ENCODE data around the gene MR1. TPM values are rescaled to one million over a fixed set of nuclear protein-coding genes. Genes with fewer than 3 reads are reported as not detected.

Gene MR1
- total RNA-seq, 2 donors from 2014 or later, result 26.9 to 70.4 TPM

DNA sequence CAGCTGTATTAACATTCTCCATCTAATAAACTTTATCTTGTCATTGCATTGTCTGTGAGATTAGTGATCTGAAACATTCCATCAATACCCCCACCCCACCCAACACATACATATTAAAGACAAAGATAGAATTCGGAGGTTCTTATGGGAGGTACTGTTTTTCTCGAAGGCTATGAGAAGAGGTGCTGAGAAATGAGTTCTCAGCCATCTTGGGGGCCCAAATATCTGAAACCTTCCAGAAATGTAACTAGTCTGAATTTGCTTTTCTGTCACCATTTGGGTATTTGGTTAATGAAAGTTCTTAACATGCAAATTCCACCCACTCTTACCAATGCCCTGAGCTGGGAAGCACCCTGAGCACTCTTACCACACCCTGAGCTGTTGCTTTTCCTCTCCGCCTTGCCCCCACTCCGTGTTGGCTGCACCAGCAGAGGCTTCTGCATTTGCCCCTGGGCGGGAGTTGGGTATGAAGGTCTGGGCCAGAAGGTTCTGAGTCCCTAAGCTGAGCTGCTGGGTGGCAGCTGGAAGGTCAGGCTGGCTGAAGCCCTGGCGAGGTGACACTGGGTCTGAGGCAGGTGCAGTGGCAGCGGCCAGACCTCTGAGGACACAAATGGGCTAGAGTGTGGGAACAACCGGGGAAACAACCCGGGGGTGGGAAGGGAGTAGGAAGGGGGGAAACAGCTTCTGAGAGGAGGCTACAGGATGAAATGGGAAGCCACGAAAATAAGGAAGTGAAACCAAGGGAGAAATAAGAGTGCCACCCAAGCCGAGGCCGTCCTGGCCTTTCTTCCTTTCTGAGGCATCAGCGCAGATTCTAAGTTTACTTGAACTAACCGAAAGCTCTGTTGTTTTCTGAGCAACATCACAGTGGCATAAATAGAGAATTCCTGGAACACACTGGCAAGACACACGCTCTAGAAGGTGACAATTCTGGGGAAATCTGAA is 28.4 kb downstream of the MR1 start:
- DNase-seq (ENCODE audit: low spot score), result peak; percentile 82
- peak overlapping the region; percentile 97 to 100 for H3K27ac Mint-ChIP-seq

DNA sequence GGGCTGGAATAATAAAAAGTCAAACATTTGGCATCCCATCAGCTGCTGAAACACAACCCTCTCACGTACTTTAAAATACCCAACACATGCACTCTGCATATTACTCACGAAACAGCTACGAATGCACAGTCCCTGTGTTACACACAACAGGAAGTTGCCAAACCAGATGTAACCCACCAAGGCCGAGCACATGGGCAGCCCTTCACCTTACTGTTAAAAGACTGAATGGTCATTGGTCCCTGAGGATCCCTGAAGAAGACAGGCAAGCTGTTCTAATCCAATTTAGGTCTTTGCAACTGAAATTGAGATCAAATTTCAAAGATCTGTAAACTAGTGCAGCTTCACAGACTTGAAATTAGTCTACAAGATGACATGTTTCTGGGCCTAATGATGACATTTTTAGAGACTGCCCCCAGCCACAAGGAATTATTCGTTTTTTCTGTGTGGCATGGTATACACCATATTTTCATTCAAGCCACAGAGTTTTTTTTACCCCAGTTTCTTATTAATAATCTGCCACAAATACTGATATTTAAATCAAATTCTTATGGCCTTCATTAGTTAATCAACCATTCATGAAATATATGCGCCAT is 29.1 kb downstream of the MR1 start:
- H3K4me3 Mint-ChIP-seq, result peak overlapping the region; percentile 91
- H3K27me3 Mint-ChIP-seq, result no peaks in the 10 kb centered on the region
- H3K4me1 Mint-ChIP-seq (ENCODE audit: low read depth in 2 of 2), result peaks cover 25 to 36% of the 10 kb centered on the region in 2 donors
- DNase-seq (ENCODE audit: low spot score) (peak; percentile 90), ATAC-seq (peak; percentile 94 to 99)
- H3K9me3 Mint-ChIP-seq, result no peaks in the 10 kb centered on the region
- peaks cover 12% of the 10 kb centered on the region for H3K36me3 Mint-ChIP-seq
- peak overlapping the region; percentile 97 to 100 for H3K27ac Mint-ChIP-seq

More for the DNA sequence above, 28.4 kb downstream of the MR1 start:
- peaks cover 25 to 39% of the 10 kb centered on the region in 2 donors for H3K4me1 Mint-ChIP-seq (ENCODE audit: low read depth in 2 of 2)
- H3K36me3 Mint-ChIP-seq, result peaks cover 12% of the 10 kb centered on the region
- ATAC-seq, result peak; percentile 79 to 89
- peak overlapping the region; percentile 91 for H3K4me3 Mint-ChIP-seq
- H3K27me3 Mint-ChIP-seq, result no peaks in the 10 kb centered on the region
- no peaks in the 10 kb centered on the region for H3K9me3 Mint-ChIP-seq

DNA sequence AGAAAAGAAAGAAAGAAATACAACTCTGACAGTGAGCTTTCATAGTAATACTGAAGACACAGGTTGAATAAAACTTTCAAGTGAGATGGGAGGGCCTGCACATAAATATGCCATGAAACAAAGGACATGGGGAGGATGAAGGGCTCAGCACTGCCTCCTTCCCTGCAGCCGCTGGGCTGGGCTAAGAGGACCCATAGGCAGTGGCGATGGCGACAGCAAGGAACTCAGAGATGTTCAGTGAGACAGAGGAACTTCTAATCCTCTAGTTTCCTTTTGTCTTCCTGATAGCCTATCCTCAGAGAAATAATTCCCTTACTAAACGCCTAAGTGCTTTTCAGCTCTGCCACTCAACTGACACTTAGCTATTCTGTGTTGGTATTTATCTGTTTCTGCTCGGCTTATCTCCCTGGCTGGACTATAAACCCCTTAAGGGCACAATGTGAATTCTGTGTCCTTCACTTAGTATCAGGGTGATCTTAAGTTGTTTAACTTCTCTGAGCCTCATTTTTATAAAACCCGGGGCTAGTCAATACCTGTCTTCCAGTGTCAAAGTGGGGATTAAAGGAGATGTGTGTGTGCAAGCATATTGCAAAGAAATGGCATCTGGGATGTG is 30.3 kb downstream of the MR1 start:
- peak overlapping the region; percentile 10 for H3K4me3 Mint-ChIP-seq
- no peaks in the 10 kb centered on the region for H3K9me3 Mint-ChIP-seq
- H3K27ac Mint-ChIP-seq, result peak overlapping the region in 1 of 2 donors; percentile 97
- DNase-seq (ENCODE audit: low spot score) (no peak), ATAC-seq (no peak)
- no peaks in the 10 kb centered on the region for H3K27me3 Mint-ChIP-seq
- peaks cover 12% of the 10 kb centered on the region for H3K36me3 Mint-ChIP-seq
- H3K4me1 Mint-ChIP-seq (ENCODE audit: low read depth in 2 of 2), result peaks cover 25 to 36% of the 10 kb centered on the region in 2 donors

DNA sequence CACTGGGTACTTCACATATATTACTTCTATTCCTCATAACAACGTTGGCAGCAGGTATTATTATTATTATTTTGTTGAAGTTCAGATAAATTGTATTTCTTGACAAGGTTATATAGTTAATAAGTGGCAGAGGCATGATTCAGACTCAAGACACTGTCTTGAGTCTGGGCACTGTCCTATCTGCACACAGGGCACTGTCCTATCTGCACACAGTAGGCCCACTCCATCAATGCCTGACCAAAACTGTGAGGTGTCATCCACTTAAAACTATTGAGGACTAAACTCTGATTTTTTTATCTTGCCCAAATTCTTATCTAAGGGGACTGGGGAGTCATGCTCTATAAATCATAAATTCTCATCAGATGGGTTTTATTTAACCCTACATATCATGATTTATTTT is 30.9 kb downstream of the MR1 start:
- DNase-seq (ENCODE audit: low spot score) (no peak), ATAC-seq (no peak)
- Mint-ChIP-seq H3K27me3 (no peaks in the 10 kb centered on the region), H3K4me3 (no peak overlapping the region), H3K9me3 (no peaks in the 10 kb centered on the region), H3K36me3 (peaks cover 6% of the 10 kb centered on the region), H3K4me1 (ENCODE audit: low read depth in 2 of 2) (peaks cover 25 to 36% of the 10 kb centered on the region in 2 donors), H3K27ac (peak overlapping the region in 1 of 2 donors; percentile 97)

DNA sequence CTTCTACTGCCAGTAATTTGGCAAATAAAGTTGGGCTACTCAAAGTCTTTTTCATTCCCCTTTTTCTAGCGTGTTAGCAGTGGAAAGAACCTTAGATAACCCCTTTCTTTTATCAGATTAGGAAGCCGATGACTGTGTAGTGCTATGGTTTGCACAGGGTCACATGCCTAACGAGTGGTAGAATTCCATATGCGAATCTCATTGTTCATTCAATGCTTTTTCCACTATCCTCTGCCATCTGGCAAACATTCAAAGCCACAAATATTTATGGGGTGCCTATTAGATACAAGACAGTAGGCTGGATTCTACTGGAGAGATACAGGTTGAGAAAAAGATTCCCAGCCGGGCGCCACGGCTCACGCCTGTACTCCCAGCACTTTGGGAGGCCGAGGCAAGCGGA is 39.9 kb downstream of the MR1 start:
- peaks cover 0 to 3% of the 10 kb centered on the region in 2 donors for H3K4me1 Mint-ChIP-seq (ENCODE audit: low read depth in 2 of 2)
- peaks cover 3% of the 10 kb centered on the region for H3K9me3 Mint-ChIP-seq
- H3K36me3 Mint-ChIP-seq, result no peaks in the 10 kb centered on the region
- H3K4me3 Mint-ChIP-seq, result no peak overlapping the region
- peaks cover 18 to 26% of the 10 kb centered on the region in 2 donors for H3K27me3 Mint-ChIP-seq
- H3K27ac Mint-ChIP-seq, result no peak overlapping the region
- ATAC-seq (no peak), DNase-seq (ENCODE audit: low spot score) (no peak)

DNA sequence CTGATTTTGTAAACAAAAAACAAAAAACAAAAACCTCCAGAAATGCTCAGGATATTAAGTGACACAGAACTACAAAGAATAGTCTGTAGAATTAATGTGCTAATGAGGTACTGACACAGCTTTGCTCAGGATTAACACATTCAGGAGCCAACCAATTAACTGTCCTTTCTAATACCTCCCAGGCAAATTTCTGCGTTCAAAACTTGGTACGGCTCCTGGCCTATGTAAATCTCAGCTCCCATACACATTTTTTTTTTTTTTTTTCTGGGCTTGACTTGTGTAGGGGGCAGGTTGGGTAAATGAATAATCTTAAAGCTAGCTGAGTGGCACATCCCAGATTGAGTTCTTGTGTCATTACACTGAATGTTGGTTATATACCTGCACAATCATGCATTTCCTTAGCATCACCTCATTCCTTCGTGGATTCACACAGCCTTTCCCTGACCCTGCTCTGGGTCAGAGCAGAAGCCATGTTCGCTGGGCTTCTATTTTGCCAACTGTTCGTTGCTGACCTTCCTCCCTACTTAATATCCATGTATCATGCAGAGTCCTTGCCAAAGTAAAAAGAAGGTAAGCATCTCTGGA is 42.1 kb downstream of the MR1 start:
- ATAC-seq (no peak), DNase-seq (ENCODE audit: low spot score) (no peak)
- H3K36me3 Mint-ChIP-seq, result no peaks in the 10 kb centered on the region
- H3K9me3 Mint-ChIP-seq, result peaks cover 3% of the 10 kb centered on the region
- H3K4me3 Mint-ChIP-seq, result no peak overlapping the region
- H3K4me1 Mint-ChIP-seq (ENCODE audit: low read depth in 2 of 2), result peaks cover 9 to 13% of the 10 kb centered on the region in 2 donors
- no peak overlapping the region for H3K27ac Mint-ChIP-seq
- peaks cover 18 to 36% of the 10 kb centered on the region in 2 donors for H3K27me3 Mint-ChIP-seq

DNA sequence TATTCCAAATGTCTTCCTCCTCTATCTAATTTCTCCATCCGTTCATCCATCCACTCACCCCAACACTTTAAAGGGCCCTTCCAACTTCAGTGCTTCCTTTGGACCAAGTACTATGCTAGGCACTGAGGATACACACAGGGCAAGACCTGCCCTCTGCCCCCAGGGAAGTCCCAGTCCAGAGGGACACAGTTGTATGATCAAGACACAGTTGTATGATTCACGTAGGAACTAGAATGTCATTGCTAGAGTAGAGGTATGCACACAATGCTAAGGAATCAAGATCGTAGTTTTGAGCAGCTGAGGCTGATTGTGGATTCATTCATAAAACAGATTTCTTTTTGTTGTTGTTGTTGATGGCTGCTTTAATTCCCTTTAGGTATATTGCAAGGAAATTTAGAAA is 43.1 kb downstream of the MR1 start:
- H3K9me3 Mint-ChIP-seq, result peaks cover 3% of the 10 kb centered on the region
- H3K4me3 Mint-ChIP-seq, result no peak overlapping the region
- ATAC-seq (no peak), DNase-seq (ENCODE audit: low spot score) (no peak)
- no peak overlapping the region for H3K27ac Mint-ChIP-seq
- H3K4me1 Mint-ChIP-seq (ENCODE audit: low read depth in 2 of 2), result peaks cover 9 to 13% of the 10 kb centered on the region in 2 donors
- no peaks in the 10 kb centered on the region for H3K36me3 Mint-ChIP-seq
- peaks cover 18 to 36% of the 10 kb centered on the region in 2 donors for H3K27me3 Mint-ChIP-seq

DNA sequence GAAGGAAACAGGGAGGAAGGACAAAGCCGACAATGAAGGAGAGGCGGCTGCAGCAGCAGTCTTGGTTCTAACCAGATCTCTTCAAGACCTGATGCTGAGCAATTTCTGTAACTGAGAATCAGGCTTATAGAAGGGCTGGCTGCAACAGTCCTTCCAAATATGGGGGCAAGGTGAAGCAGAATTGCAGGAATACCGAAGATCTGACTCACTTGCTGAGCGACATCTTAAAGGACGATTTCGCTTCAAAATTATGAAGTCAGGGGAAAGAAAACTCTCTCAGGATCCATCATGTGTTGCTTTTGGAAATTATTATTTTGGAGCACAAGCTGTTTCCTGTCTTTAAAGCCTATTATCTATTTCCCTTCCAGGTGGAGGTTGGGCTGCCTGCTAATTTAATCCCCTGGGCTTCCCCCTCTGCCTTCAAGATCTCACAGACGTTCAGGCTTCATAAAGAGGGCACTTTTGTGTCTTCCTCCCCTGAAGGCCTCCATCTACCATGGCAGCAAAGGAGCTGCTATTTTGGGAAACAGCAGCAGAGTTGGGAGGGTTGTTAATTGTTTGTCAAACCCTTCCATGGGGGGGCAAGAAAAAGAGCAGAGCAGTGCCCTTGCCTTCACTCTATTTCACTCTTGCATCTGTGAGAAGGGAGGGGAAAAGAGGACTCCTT is 43.9 kb downstream of the MR1 start:
- no peak overlapping the region for H3K27ac Mint-ChIP-seq
- no peak for DNase-seq (ENCODE audit: low spot score)
- H3K4me3 Mint-ChIP-seq, result no peak overlapping the region
- peaks cover 9 to 13% of the 10 kb centered on the region in 2 donors for H3K4me1 Mint-ChIP-seq (ENCODE audit: low read depth in 2 of 2)
- H3K36me3 Mint-ChIP-seq, result no peaks in the 10 kb centered on the region
- no peak for ATAC-seq
- H3K9me3 Mint-ChIP-seq, result peaks cover 3% of the 10 kb centered on the region
- H3K27me3 Mint-ChIP-seq, result peaks cover 18 to 36% of the 10 kb centered on the region in 2 donors

DNA sequence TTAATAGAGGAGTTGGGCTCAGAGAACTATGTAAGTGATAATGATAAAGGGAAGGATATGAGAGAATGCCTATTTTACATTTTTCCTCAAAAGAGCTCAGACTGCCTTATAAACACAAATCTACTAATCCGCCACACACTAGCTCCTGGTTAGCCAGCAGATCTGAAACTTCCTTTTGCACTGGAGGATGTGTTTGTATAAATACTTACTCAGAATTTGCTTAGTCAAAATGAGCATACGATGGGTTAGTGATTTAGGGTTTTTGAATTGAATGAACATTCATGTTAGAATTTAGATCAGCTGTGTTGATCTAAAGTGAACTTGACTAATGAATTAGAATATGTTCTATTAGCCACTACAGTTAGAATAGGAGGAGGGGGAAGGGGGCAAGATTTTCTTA is 45.6 kb downstream of the MR1 start:
- ATAC-seq, result peak in 1 of 2 donors; percentile 62
- peaks cover 3% of the 10 kb centered on the region for H3K9me3 Mint-ChIP-seq
- peaks cover 18 to 36% of the 10 kb centered on the region in 2 donors for H3K27me3 Mint-ChIP-seq
- no peak for DNase-seq (ENCODE audit: low spot score)
- H3K4me1 Mint-ChIP-seq (ENCODE audit: low read depth in 2 of 2), result peaks cover 15 to 19% of the 10 kb centered on the region in 2 donors
- peak overlapping the region; percentile 59 for H3K4me3 Mint-ChIP-seq
- peak overlapping the region; percentile 12 to 65 for H3K27ac Mint-ChIP-seq
- H3K36me3 Mint-ChIP-seq, result no peaks in the 10 kb centered on the region

DNA sequence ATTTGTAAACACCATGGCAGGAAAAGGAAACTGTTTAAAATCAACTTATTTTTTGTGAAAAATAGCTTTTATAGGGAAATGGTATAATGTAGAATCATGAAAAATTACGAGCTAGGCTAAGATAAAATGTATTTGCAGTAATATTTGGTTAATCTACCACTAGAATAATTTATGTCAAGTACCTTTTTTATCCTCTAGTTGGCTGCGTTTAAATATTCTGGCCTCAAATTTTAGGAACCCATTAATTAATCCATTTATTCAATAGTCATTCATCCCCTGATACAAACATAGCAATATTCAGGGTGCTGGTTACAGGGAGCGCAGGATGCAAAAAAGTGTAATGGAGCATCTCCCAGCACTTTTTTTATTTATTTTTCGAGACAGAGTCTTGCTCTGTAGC is 46.1 kb downstream of the MR1 start:
- ATAC-seq, result no peak
- peaks cover 18 to 22% of the 10 kb centered on the region in 2 donors for H3K4me1 Mint-ChIP-seq (ENCODE audit: low read depth in 2 of 2)
- no peaks in the 10 kb centered on the region for H3K36me3 Mint-ChIP-seq
- H3K27me3 Mint-ChIP-seq, result peaks cover 15 to 36% of the 10 kb centered on the region in 2 donors
- H3K9me3 Mint-ChIP-seq, result no peaks in the 10 kb centered on the region
- DNase-seq (ENCODE audit: low spot score), result no peak
- H3K27ac Mint-ChIP-seq, result peak overlapping the region; percentile 12 to 65
- H3K4me3 Mint-ChIP-seq, result peak overlapping the region; percentile 59

DNA sequence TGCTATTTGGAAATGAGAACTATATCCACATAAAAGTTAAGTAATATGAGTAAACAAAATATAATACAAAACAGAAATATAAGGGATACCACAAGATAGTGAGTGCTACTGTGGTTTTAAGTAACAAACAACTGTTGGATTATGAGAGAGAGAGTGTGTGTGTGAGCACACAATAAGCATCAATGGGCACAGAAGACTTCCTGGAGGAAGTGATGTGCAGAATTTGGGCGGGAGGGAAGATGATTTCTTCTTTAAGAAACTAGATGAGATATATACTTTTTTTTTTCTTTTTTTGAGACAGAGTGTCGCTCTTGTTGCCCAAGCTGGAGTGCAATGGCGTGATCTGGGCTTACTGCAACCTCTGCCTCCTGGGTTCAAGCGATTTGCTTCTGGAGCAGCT is 46.8 kb downstream of the MR1 start:
- no peaks in the 10 kb centered on the region for H3K9me3 Mint-ChIP-seq
- no peaks in the 10 kb centered on the region for H3K36me3 Mint-ChIP-seq
- H3K27ac Mint-ChIP-seq, result peak overlapping the region in 1 of 2 donors; percentile 65
- DNase-seq (ENCODE audit: low spot score), result no peak
- peaks cover 18 to 24% of the 10 kb centered on the region in 2 donors for H3K4me1 Mint-ChIP-seq (ENCODE audit: low read depth in 2 of 2)
- no peak overlapping the region for H3K4me3 Mint-ChIP-seq
- peaks cover 15 to 36% of the 10 kb centered on the region in 2 donors for H3K27me3 Mint-ChIP-seq
- no peak for ATAC-seq

DNA sequence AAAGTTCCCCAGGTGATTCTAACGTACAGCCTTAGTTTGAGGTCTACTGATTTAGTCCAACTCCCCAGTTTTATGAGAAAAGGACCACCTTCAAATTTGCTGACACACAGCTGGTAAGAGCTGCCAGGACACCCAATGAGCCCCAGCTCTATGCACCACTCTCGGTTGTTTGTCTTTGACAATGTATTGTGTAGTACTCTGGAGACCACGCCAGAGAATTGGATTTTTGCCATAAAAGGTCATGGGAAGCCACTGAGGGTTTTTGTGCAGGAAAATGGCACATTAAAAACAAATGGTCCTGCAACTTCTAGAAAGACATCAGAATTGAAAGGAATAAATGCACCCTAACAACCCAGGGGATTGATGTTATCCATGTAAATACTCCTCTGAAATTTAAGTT is 47.6 kb downstream of the MR1 start:
- Mint-ChIP-seq H3K4me3 (no peak overlapping the region), H3K36me3 (no peaks in the 10 kb centered on the region), H3K9me3 (no peaks in the 10 kb centered on the region), H3K27me3 (peaks cover 15 to 30% of the 10 kb centered on the region in 2 donors), H3K4me1 (ENCODE audit: low read depth in 2 of 2) (peaks cover 18 to 24% of the 10 kb centered on the region in 2 donors), H3K27ac (no peak overlapping the region)
- DNase-seq (ENCODE audit: low spot score) (no peak), ATAC-seq (no peak)
